ENCODE measurements around the gene JPH4.

The JPH4 gene

DNA sequence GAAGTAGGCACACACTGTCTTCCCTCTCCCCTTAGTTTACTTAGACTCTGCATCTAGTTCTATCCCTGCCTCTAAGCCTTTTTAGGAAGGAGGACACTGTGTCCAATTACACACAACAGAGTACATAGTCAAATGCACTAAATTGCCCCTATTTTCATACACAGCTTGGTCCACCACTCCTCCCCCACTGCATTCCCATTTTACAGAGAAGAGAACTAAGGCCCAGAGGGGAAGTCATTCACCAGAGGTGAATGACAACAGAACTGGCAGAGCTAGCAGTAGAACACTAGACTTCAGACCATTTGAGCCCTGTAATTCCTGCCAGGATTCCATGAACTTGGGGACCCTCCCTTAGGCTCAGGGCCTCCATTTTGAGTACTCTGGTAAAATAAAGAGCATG, 1.1 kb upstream of the JPH4 start:
- DNase-seq (ENCODE audit: low spot score) = no peak

DNA sequence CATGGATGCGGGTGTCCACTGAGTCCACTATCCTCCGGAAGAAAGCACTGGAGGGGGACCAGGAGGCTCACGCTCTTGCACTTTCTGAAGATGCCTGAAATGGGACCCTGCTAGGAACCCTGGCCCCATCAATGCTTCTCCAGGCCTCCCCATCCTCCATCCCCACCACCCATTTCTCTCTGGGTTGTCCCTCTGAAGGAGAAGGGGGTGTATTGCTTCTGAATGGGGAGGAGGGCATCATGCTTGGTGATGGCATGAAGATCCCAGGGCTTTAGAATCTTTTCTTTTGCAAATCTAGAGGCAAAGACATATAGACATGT, 681 bp upstream of the JPH4 start:
- DNase-seq (ENCODE audit: low spot score) = no peak

DNA sequence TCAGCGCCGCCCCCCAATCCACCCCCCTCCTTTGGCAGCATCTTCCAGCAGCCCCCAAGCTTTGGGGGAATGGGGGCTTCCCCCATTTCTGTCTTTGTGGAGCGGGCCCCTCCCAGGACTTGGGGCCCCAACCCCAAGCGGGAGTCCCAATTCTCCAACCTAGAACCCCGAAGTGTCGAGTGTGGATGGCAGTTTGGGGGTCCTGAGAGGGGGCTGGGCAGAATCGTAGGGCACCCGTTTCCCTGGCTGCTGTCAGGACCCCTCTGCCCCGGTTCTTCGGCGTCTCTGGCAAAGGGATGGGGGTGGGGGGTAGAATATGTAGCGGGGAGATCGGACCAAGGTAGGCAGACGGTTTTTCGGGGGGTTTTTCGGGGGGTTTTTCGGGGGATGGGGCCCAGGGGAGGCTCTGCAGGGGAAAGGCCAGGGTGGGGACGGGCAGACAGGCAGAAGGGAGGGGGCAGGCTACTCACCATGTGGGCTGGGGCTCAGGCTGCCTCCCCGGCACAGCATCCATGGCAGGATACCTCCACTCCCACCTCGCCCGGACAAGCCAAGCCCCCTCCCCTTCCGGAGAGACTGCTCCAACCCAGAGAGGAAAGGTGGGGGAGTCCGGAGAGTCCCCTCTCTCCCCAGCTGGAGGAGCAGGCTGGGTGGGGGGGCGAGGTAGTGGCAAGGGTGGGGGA, 739 bp downstream of the JPH4 start:
- DNase-seq (ENCODE audit: low spot score) = no peak

DNA sequence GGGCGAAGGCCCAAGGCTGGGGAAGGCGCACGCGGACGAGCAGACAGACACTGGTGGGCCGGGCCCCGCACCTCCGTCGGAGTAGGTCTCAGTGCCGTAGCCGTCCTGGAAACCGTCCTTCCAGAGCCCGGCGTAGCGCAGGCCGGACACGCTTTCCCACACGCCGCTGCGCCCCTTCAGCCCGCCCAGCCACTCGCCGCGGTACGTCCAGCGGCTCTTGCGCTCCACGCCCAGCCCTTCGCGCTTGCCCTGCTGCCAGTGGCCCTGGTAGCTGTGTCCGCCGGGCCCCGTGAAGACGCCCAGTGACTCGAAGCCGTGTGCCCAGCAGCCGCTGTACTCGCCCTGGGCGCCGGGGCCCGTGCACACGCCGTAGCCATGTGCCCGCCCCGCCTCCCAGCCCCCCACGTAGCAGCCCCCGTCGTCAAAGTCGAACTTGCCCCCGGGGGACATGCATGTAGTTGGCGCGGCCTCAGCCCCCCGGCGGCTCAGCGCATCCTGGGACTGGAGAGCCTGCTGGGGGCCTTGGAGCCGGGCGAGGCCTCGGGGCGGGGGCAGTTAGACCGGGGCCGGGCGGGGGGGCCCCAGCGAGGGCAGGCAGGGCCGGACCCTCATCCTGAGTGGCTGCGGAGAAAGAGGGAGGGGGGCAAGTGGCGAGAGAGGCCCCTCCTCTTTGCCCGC, 1.4 kb downstream of the JPH4 start:
- no peak for DNase-seq (ENCODE audit: low spot score)

DNA sequence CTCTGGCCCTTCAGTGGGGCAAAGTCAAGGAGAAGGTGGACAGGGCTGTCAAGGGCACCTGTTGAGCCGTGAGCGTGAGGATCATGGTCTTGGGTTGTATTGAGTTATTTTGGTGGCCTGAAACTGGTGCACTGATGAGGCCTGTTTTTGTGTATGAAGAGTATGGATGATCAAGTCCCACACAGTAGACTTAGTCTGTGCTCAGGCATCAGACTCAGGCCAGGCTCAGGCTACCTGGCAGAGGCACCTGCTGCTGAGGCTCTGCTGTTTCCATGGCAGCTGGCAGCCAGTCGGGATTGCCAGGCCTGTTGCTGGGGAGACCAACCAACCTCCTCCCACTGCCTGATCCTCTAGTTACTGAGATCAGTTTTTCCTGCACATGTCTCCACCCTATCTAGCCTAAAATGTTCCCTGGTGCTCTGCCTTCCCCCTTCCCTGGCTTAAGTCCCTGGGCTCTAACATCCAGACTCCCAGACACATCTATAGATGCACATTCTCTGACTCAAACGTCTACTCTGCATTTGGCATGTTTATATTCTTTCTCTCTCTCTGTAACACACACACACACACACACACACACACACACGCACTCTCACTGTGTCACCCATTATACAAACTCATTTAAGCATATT, 5.1 kb downstream of the JPH4 start:
- DNase-seq (ENCODE audit: low spot score) = no peak

DNA sequence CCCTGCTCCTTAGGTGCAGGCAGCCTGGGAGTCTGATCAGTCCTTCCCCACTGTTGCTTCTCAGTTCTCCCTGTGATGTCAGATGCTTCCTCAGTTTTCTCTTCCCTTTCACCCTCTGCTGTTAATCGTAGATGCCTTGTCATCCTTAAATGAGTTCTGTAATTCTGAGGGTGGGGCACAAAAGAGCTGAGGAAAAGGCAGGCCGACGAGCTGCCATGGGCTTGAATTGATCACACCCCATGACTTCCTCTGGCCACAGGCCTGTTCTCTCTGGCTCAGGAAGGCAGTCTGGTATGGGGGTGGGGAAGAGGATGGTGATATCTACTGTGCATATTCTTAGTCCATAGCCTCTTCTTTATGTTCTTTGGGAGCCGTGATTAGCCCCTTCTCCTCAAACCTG, 5.8 kb downstream of the JPH4 start:
- no peak for DNase-seq (ENCODE audit: low spot score)

DNA sequence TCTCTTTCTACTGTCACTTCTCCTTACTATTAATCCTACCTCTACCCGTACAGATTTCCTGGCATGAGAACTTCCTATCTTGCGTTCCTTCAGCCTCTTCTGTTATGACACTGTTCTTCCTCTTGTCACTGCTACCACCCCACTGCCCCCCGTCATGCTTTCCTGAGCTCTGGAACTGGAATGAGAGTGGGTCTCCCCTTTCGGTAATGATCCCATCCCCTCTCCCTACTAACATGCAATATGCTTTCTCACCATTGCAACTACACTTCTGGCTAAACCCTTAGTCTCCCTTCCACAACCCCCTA, 6.1 kb downstream of the JPH4 start:
- DNase-seq (ENCODE audit: low spot score) = no peak

DNA sequence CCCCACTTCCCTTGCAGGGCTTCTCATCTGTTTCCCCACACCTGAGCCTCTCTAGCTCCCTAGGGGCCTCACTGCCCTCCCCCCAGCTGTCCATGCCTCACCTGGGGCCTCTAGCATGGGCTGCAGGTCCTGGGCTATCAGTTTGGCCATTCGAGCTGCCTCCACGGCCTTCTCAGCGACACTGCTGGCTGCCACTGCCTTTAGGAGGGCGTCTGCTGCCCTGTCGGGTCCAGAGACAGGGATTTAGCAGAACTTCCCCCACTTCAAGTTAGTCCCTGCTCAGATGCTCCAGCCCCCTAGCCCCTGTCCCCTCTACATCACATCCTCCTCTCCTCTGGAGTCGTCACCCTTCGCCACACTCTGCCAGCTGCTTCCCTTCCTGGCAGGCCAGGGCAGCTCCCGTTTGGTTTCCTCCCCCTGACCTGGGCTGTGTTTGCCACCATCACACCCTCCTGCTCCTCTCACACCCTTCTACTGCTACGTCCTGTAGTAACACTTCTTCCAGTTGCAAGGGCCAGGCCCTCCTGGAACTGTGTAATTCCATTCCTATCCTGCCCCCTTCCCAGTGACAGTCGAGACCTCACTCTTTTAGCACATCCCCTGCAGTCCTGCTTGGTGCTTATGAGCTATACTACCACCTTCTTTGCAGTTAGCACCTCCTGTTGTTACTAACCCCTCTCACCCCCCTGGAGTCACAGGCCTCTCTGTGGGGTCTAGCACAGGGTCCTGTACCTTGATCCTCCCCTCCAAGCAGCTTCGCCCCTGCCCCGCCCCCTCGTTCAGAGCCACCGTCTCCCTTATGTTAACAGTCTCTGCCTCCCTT, 6.7 kb downstream of the JPH4 start:
- no peak for DNase-seq (ENCODE audit: low spot score)

DNA sequence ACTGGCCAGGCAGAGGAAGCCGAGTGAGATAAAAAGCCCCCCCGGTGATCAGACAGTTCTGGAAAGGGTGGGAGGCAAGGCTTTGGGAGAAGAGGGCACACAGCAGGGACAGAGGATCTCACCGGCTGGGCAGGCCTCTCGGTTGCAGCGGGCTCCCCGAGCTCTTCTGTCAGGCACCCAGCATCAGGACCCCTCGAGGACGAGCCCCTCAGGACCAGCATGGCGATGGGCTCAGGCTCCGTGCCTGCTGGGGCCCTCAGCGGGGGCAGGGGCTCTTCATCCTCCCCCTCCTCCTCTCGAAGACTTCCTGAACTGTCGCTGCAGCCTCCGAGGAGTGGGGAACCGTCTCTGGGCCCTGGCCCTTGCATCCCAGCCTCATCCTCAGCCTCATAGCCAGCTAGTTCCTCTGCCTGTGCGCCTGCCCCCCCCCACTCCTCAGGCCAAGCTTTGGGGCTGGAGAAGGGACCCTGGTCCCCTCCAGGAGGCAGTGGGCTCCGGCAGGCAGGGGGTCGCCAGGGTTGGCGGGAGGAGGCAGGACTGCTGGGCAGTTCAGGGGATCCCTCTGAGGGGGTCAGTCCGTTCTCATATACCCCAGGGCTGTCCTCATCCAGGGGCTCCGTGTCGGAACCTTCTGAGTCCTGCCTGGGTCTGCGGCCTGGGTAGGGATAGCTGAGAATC, 7.6 kb downstream of the JPH4 start:
- DNase-seq (ENCODE audit: low spot score) = no peak

DNA sequence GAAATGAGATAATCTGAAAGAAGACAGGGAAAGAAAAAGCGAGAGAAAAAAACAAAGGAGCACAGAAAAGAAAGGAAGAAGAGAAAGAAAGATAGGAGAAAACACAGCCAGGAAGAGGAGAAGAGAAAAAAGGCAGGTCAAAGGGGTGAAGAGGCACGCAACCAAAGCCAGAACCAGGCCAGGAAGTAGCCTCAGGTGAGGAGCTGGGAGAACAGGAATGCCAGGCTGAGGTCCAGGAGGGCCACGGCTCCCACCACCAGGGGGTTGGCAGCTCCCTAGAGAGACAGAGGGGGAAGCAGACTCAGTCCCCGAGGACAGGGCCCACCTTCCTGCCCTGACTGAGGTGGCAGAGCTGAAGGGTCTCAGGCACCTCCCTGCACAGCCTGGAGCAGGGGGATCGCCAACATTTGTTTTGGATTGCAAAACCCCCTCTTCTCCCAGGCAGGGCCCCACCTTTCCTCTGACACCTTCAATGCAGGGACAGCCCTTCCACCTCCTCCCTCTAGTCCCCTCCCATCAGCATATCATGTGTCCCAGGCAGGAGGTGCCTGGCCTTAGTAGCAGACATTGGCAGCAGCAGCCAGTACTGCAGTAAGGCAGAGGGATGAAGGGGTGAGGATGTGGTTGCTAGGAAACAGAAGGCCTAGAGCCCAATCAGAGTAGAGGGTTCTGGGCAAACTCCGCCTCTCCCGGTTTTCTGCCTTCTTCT, 9.0 kb downstream of the JPH4 start:
- peak; percentile 62 for DNase-seq (ENCODE audit: low spot score)

DNA sequence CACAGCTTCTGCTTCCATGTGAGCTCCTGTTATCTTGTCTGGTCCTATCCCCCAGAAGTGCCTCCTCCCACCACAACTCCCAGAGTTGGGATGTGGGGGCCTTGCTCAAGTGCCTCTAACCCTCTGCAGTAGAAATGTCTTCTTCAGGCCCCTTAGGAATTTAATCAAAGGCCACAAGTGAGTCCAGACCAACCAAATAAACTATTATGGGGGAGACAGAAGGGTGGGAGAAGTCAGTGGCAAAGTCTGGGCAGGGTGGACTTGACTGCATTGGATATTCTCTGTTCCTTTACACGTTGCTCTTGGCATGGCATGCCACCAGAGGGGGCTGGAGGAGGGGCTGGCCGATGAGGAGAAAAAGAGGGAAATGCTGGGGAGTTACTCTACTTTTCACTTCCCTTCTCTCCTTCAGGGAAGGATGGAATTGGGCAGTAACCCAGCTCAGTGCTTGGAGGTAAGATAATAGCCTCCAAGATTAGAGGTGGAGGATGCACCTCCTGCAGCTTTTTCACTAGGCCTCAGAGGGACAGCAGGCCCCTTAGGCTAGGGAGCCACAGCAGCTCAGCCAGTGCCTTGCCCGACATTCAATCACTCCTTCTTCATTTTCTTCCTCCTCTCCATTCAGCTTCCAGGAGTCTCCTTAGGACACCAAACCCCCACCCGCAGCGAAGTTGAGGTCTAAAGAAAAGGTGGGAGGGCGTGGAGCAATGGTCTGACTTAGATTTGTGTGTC, 9.8 kb downstream of the JPH4 start:
- DNase-seq (ENCODE audit: low spot score) = no peak

DNA sequence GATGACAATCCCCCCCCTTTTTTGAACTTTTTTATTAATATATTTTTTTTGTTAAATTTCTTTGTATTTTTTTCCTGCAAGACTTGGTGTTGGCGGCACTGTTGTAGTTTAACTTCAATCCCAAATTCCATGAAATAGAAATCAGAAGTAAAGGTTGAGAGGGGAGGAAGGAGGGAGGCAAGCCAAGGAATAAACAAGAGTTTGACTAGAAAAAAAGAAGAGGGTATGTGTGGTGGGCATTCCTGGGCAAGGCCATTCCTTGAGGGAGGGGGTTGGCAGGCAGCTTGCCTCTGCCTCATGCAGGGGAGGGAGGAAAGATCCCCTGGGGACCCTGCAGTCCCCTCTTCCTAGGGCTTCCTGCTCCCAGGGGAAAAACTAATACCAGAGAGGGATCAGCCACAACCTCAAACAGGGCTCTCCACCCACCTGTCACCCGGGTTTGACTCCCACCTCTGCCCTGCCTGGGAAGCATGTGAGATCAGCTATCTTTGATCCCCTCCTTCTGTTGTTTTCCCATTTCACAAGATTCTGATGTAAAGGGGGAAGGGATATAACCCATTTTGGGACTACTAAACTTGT, 10.5 kb downstream of the JPH4 start:
- no peak for DNase-seq (ENCODE audit: low spot score)

DNA sequence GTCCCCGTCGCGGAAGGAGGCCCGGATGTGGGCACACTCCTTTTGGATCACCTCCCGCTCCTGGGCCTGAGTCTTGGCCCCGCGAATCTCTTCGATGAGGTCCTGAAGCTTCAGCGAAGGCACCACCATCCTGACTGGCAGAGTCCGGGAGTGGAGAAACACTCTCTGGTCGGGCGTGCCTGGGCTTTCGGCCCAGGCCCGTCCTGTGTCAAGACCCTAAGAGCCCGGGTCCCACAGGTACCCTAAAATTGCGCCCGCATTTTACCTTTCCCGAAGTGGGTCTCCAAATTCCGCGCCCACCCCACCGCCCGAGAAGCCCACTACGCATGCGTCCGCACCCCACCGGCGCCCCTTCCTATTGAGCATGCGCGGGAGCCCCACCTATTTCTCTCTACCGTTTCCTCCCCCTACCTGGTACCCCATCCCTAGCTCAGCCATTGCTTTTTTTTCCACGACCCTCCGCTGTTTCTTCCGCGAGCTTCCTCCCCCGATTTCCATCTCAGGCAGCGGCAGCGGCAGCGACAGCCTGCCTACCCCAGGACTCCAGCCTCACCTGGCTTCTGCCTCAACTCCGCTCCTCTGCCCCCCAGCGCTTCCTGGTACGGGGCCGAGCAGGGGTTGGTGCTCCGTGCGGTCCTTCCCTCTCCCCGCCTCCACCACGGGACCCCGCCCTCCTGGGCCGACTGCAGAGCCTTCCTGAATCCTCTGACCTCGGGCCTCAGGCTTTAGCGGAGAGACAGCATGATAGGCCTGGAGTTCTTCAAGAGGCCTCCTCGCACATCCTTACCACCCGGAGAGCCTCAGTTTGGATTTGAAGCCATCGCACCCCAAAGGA, 11.2 kb downstream of the JPH4 start, which contains the start of gene AP1G2:
AP1G2 (minus strand) TSS at position 606 of the 835 bp plus-strand sequence; CDS start at position 129, 477 bp downstream.
- DNase-seq (ENCODE audit: low spot score) = peak; percentile 87

DNA sequence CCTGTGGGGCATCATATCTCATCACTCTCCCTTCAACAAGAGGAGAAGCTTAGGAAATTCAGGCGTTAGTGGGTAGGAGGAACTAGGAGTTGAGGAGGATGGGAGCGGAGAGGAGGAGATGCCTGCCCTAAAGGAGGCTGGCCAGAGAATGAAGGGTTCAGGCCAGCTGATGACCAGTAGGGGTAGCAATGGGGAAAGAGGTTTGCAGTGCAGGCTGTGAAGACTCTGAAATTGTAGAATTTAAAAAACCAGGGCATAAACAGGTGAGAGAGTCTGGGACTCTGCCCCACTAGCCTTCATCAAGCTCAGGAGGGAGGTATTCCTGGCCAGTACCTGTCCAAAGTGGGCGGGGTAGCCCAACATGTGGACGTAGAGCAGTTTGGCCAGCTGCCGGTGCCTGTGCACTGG, 11.8 kb downstream of the JPH4 start:
- DNase-seq (ENCODE audit: low spot score) = no peak

DNA sequence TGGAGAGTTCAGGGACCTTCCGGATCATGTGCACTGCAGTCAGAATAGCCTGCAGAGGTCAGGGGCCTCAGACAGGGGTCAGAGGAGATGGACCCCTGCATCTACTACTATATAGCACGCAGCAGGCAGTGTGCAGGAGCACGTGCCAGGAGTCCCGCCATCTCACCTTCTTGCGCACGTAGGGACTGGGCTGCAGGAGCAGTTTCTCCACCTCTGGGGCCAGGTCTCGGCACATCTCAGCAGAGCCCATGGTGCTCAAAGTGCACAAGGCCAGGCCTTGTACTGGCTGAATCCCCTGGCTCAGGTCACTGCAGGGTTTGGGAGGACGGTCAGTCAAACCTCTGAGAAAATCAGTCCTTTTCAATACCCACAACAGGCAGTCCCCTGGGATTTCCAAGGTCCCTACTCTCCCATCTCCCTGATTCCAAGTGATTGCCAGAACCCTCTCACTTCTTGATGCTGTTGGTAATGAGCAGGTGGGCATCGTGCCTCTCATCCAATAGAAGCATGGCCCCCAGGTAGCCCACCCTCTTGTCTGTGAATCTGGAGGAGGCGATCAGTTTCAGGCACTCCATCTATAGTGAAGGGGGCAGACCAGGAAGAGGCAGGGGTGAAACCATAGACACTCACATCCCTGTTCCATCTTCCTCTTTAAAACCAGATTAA, 12.3 kb downstream of the JPH4 start:
- no peak for DNase-seq (ENCODE audit: low spot score)

DNA sequence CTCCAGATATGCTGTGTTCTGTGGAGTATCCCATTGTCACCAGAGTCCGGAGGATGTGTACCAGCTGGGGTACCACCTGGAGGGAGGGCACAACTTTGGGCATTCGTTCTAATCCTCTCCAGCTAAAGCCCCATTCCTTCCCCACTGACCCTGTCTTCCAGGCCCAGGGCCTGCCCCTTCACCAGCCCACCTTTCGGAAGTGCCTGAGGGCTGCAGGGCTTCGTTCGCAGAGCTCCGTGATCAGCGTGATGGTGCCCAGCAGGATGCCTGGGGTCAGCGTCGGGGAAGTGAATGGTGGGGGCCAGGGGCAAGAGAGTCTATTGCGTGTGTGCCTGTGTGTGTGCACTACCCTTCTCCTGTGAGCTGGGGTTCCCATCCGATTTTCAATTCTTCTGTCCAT, 13.0 kb downstream of the JPH4 start:
- no peak for DNase-seq (ENCODE audit: low spot score)

DNA sequence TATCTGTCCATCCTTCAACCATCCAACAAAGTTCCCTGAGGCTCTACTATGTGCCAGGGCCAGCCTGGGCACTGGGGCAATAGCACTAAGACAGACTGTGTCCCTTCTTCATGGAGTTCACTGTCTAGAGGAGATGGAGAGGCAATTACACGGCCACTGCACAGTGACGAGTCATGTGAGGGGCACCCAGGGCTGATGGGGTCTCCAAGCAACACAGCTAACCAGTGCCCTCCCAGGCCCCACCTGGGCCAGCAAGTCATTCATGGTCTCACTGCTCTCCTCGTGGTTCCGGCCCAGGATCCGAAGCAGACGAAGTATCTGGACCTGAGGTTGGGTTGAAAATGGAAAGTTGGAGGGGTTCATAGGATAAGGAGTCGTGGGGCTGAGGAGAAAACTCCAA, 13.7 kb downstream of the JPH4 start:
- DNase-seq (ENCODE audit: low spot score) = no peak

DNA sequence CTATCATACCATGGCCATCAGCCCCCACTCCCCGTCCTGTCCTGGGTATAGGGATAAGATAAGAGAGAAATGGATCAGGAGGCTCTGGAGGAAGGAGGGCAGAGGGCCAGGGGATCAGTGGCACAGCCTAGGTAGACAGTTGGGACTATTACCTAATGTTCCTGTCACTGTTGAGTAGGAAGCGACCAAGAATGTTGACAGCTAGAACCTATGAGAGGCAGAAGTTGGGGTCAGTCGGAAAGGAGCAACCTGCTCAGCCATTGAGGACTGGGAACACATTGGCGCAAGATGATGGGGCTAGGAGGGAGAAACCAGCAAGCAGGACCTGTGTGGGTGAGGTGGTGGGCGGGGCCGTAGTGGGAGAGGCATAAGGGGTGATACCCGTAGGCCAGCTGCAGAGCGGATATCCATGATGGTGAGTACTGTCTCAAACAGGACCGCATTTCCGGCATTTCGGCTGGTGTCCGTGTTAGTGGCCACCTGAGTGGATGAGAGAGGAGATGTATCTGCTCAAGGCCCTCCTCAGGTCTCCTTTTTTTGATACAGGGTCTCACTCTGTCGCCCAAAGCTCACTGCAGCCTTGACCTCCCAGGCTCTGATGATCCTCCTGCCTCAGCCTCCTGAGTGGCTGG, 14.3 kb downstream of the JPH4 start:
- DNase-seq (ENCODE audit: low spot score) = no peak

Data from SW480 (cell line).